Measurements from ENCODE around the gene SENP6. TPM values are rescaled to one million over a fixed set of nuclear protein-coding genes. Genes with fewer than 3 reads are reported as not detected.
"Not testable (repeated sequence)": the region's sequence is repeated elsewhere in the genome, so short reads cannot be mapped to it uniquely, and the experiment has no call there.

The SENP6 gene
- total RNA-seq, 6 experiments from 2014 or later = 52.0 to 63.1 (median 57.4) TPM

DNA sequence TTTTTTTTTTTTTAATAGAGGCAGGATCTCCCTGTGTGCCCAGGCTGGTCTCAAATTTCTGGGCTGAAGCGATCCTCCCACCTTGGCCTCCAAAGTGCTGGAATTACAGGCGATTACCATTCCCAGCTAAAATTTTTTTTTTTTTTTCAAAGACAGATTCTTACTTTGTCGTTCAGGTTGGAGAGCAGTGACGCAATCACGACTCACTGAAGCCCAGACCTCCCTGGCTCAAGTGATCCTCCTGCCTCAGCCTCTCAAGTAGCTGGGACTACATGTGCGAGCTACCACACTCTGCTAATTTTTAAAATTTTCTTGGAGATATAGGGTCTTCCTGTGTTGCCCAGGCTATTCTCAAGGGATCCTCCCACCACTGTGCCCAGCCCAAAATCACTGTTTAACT lies 89.3 kb downstream of the SENP6 start:
- H3K27me3 Mint-ChIP-seq (ENCODE audit: insufficient read depth) = peaks cover 4% of the 10 kb centered on the region
- H3K36me3 Mint-ChIP-seq (ENCODE audit: low read depth) = peaks cover 27% of the 10 kb centered on the region
- no peaks in the 10 kb centered on the region for H3K4me1 Mint-ChIP-seq (ENCODE audit: low read depth)
- H3K4me3 Mint-ChIP-seq = no peak overlapping the region
- TF ChIP-seq, protein P1, sequence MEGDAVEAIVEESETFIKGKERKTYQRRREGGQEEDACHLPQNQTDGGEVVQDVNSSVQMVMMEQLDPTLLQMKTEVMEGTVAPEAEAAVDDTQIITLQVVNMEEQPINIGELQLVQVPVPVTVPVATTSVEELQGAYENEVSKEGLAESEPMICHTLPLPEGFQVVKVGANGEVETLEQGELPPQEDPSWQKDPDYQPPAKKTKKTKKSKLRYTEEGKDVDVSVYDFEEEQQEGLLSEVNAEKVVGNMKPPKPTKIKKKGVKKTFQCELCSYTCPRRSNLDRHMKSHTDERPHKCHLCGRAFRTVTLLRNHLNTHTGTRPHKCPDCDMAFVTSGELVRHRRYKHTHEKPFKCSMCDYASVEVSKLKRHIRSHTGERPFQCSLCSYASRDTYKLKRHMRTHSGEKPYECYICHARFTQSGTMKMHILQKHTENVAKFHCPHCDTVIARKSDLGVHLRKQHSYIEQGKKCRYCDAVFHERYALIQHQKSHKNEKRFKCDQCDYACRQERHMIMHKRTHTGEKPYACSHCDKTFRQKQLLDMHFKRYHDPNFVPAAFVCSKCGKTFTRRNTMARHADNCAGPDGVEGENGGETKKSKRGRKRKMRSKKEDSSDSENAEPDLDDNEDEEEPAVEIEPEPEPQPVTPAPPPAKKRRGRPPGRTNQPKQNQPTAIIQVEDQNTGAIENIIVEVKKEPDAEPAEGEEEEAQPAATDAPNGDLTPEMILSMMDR (IDR thresholded peaks at IDR 0.05) = no peak
- no peak overlapping the region for H3K27ac Mint-ChIP-seq
- no peaks in the 10 kb centered on the region for H3K9me3 Mint-ChIP-seq
- DNase-seq = no peak

DNA sequence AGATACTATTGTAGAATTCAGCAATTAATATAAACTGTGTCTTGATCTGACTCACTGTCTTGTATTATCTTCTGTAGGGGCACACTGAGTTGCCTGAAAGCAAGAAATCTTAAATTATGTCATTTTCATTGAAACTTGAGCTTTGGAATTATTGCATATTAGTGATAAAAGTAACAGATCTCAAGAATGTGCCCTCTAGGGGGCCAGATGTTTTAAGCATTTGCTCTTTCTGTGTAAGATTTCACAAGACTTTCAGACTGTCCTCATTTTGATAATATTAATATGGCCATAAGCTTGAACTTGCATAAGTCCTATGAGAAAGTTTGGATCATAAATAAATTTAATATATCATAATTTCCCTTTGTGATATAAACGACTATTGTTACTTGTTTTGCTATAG lies 91.9 kb downstream of the SENP6 start:
- Mint-ChIP-seq H3K27ac (no peak overlapping the region), H3K4me3 (no peak overlapping the region), H3K27me3 (ENCODE audit: insufficient read depth) (peaks cover under 1% of the 10 kb centered on the region; the same call in 1 of the 2 replicates), H3K4me1 (ENCODE audit: low read depth) (no peaks in the 10 kb centered on the region), H3K36me3 (ENCODE audit: low read depth) (peaks cover 32% of the 10 kb centered on the region), H3K9me3 (no peaks in the 10 kb centered on the region)
- TF ChIP-seq, protein P1 (IDR thresholded peaks at IDR 0.05) = peak; percentile 63
- DNase-seq = no peak

DNA sequence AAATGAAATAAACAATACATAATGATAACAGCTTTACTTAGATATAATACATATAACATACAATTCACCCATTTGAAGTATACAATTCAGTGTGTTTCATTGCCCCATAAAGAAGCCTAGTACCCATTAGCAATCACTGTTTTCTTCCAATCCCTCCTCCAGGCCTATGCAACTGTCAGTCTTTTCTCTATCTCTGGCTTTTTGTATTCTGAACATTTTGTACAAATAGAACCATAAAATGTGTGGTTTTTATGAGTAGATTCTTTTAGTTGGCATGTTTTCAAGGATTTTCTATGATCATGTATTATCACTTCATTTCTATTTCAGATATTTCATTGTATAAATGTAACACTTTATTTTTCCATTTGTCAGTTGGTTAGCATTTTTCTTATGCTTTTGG lies 92.7 kb downstream of the SENP6 start:
- H3K9me3 Mint-ChIP-seq = no peaks in the 10 kb centered on the region
- H3K4me1 Mint-ChIP-seq (ENCODE audit: low read depth) = no peaks in the 10 kb centered on the region
- no peak overlapping the region for H3K4me3 Mint-ChIP-seq
- H3K27me3 Mint-ChIP-seq (ENCODE audit: insufficient read depth) = no peaks in the 10 kb centered on the region
- H3K36me3 Mint-ChIP-seq (ENCODE audit: low read depth) = peaks cover 32% of the 10 kb centered on the region
- no peak for DNase-seq
- H3K27ac Mint-ChIP-seq = no peak overlapping the region
- TF ChIP-seq, protein P1 (IDR thresholded peaks at IDR 0.05) = no peak

DNA sequence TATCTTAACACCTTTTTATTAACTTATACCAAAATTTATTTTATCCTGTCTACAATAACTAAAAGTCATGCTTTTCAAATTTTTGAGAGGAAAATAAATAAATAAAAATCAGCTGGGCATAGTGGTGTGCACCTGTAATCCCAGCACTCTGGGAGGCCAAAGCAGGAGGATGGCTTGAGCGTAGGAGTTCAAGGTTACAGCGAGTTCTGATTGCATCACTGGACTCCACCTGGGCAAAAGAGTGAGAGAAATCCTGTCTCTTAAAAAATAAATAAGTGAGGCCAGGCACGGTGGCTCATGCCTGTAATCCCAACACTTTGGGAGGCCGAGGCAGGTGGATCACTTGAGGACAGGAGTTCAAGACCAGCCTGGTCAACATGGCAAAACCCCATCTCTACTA lies 106.7 kb downstream of the SENP6 start:
- H3K27me3 Mint-ChIP-seq (ENCODE audit: insufficient read depth); H3K4me3 Mint-ChIP-seq; H3K9me3 Mint-ChIP-seq; H3K4me1 Mint-ChIP-seq (ENCODE audit: low read depth); H3K27ac Mint-ChIP-seq; DNase-seq: not testable (repeated sequence)
- H3K36me3 Mint-ChIP-seq (ENCODE audit: low read depth) = peaks cover 20% of the 10 kb centered on the region

DNA sequence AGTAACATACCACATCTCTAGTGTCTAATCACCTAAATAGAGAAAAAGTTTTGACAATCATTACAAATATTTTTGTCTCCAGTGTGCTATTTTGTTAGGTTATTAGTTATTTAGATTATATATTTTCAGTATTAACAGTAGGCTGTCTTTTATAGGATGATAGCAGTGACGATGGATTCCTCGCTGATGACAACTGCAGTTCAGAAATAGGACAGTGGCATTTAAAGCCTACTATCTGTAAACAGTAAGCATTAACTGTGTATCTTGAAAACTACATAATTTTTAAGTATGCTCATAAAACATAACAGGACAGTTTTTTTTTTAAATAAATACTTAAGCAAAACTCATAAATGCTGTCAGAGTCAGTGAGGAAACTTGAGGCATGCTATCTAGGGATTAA lies 109.5 kb downstream of the SENP6 start:
- TF ChIP-seq, protein P1 (IDR thresholded peaks at IDR 0.05) = no peak
- Mint-ChIP-seq H3K9me3 (no peaks in the 10 kb centered on the region), H3K27me3 (ENCODE audit: insufficient read depth) (no peaks in the 10 kb centered on the region; the same call in 1 of the 2 replicates), H3K36me3 (ENCODE audit: low read depth) (peaks cover 23% of the 10 kb centered on the region), H3K4me1 (ENCODE audit: low read depth) (no peaks in the 10 kb centered on the region), H3K4me3 (no peak overlapping the region), H3K27ac (no peak overlapping the region)
- no peak for DNase-seq

DNA sequence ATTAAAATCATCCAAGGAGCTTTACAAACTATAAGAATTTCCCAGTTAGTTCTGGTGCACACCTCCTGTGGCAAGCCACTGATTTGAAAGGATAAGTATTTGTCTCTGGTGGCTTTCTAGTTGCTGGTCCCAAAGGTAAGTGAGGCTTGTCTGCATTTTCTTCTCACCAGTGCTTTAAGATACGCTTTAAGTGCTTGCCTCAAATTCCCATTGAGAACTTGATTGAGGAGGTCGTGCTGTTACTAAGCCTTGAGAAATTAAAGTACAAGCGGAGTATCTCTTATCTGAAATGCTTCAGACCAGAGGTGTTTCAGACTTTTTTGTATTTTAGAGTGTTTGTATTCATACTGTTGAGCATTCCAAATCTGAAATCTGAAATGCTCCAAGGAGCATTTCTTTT lies 117.5 kb downstream of the SENP6 start:
- no peaks in the 10 kb centered on the region for H3K27me3 Mint-ChIP-seq (ENCODE audit: insufficient read depth)
- no peaks in the 10 kb centered on the region for H3K9me3 Mint-ChIP-seq
- no peaks in the 10 kb centered on the region for H3K4me1 Mint-ChIP-seq (ENCODE audit: low read depth)
- H3K4me3 Mint-ChIP-seq = no peak overlapping the region
- DNase-seq = no peak
- H3K27ac Mint-ChIP-seq = no peak overlapping the region
- TF ChIP-seq, protein P1 (IDR thresholded peaks at IDR 0.05) = no peak
- H3K36me3 Mint-ChIP-seq (ENCODE audit: low read depth) = peaks cover 11% of the 10 kb centered on the region
